NCI-H2029 (cell line): Measurements from ENCODE around the gene RHBDF2.
A peak's percentile ranks its signal among the peaks of the same experiment; 100 is the strongest.

ENCODE experiments used
- DNase-seq: peaks from one replicate; lab custom pipeline; 2025; lab: John Stamatoyannopoulos, UW

RHBDF2 gene

GRCh38 chr17:76500747-76501017 is 541 bp downstream of the RHBDF2 start:
- no peak for DNase-seq

- no peak for DNase-seq
Observed at GRCh38 chr17:76500074-76500746, 1.0 kb downstream of the RHBDF2 start.

- DNase-seq = no peak
Observed at GRCh38 chr17:76499267-76499667, 2.0 kb downstream of the RHBDF2 start.

GRCh38 chr17:76498876-76499251 is 2.4 kb downstream of the RHBDF2 start:
- DNase-seq = no peak

GRCh38 chr17:76497979-76498875 is 3.0 kb downstream of the RHBDF2 start:
- DNase-seq = no peak

GRCh38 chr17:76497699-76497978 is 3.6 kb downstream of the RHBDF2 start:
- DNase-seq = no peak

- no peak for DNase-seq
Observed at GRCh38 chr17:76496464-76496863, 4.8 kb downstream of the RHBDF2 start.

- no peak for DNase-seq
Observed at GRCh38 chr17:76495663-76496400, 5.4 kb downstream of the RHBDF2 start.

- no peak for DNase-seq
Observed at GRCh38 chr17:76493505-76494167, 7.6 kb downstream of the RHBDF2 start.

GRCh38 chr17:76492989-76493501 is 8.2 kb downstream of the RHBDF2 start:
- DNase-seq = no peak

GRCh38 chr17:76492123-76492988 is 8.9 kb downstream of the RHBDF2 start:
- DNase-seq = no peak

GRCh38 chr17:76491271-76492122 is 9.7 kb downstream of the RHBDF2 start:
- DNase-seq = no peak

GRCh38 chr17:76490112-76490710 is 11.0 kb downstream of the RHBDF2 start:
- no peak for DNase-seq

- DNase-seq = no peak
Observed at GRCh38 chr17:76487451-76488192, 13.6 kb downstream of the RHBDF2 start.

GRCh38 chr17:76485569-76485968 is 15.7 kb downstream of the RHBDF2 start:
- DNase-seq = peak; percentile 50

- DNase-seq = no peak
Observed at GRCh38 chr17:76484228-76484725, 16.9 kb downstream of the RHBDF2 start.

- DNase-seq = no peak
Observed at GRCh38 chr17:76481071-76481655, 20.1 kb downstream of the RHBDF2 start.

- DNase-seq = no peak
Observed at GRCh38 chr17:76480632-76481031, 20.6 kb downstream of the RHBDF2 start.
